Peyer's patch (tissue), 4 donors: Measurements from ENCODE around the gene CAPN3. TPM values are rescaled to one million over a fixed set of nuclear protein-coding genes. Genes with fewer than 3 reads are reported as not detected.

Source experiments
- DNase-seq, 3 donors: peaks; one replicate each; pipeline ENCODE4 v3.0.0-alpha.2; 2017 to 2019
- H3K27ac ChIP-seq, 4 donors: fragments of 200-600 bp; sonication (generic); one replicate each; pipeline ENCODE4 v1.5.1; 2016 to 2019
- H3K27me3 ChIP-seq, 2 donors: fragments of 200-600 bp; sonication (generic); one replicate each; pipeline ENCODE4 v1.5.1; 2019
- H3K36me3 ChIP-seq, 3 donors: fragments of 200-600 bp; sonication (generic); one replicate each; pipeline ENCODE4 v1.5.1; 2016 to 2019
- H3K4me1 ChIP-seq, 4 donors: fragments of 200-600 bp; sonication (generic); one replicate each; pipeline ENCODE4 v1.5.1; 2016 to 2019
- H3K4me3 ChIP-seq, 4 donors: fragments of 200-600 bp; sonication (generic); 1 replicate in 3 of 4; 2 replicates in 1 of 4; pipeline ENCODE4 v1.5.1; 2016 to 2019; ENCODE audit warnings: mild to moderate bottlenecking in 1 of 4
- H3K9me3 ChIP-seq, 4 donors: fragments of 200-600 bp; sonication (generic); one replicate each; pipeline ENCODE4 v1.5.1; 2016 to 2019; ENCODE audit warnings: mild to moderate bottlenecking in 1 of 4
- POLR2A ChIP-seq, 2 donors: fragments of 450-650 bp; IDR thresholded peaks; one replicate each; pipeline ENCODE4 v1.5.1; 2017; ENCODE audit warnings: antibody characterized with exemption in 2 of 2, mild to moderate bottlenecking in 2 of 2, moderate library complexity in 2 of 2
- total RNA-seq, 4 donors: library from RNA; depleted of rRNA; stranded (reverse); fragments of >200 nt; gene quantifications; one replicate each; pipeline ENCODE4 v1.1.0, GENCODE V29; 2016
- TF ChIP-seq, protein P1 (sequence below), 6 experiments: fragments of 450-650 bp in 4 of 6; fragments of 200-600 bp in 2 of 6; sonication (generic) in 1 of 6; IDR thresholded peaks; one replicate each; pipeline ENCODE4 v1.5.1; 2017 to 2019; ENCODE audit warnings: antibody characterized with exemption in 6 of 6, mild to moderate bottlenecking in 3 of 6, moderate library complexity in 1 of 6

Gene CAPN3
- total RNA-seq, 4 donors from 2014 or later: 9.1 to 76.7 (median 17.7) TPM

DNA sequence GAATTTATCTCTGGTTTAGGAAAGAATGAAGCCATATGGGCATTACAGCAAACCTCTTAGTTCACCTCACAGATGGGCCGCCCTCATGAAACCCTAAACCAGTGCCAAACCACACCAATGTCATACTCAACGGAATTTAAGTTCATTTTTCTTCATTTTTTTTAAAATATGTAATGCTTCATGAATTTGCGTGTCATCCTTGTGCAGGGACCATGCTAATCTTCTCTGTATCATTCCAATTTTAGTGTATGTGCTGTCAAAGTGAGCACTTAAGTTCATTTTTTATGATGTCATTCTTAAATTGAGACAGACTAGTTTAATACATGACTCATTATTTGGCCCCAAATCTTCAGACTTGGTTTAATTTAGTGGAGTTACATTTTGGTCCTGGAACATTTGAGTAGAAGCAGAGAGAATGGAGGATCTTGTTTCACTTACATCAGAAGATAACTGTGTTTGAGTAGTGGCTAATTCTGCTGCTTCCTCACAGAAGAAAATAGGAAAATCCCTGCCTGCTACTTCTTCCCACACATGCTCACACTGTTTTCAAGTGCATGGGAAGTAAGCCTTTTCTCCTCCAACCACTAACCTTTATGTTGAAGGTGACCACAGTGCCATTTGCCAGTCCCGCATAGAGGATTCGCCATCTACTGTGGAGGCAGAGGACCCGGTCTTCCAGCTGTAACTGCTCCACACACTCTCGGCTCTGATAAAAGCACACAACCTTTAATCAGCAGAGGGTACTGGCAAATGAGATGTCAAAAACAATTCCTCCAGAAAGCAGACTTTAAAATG, 68.3 kb downstream of the CAPN3 start:
- peaks cover 0 to 98% (median 0%) of the 10 kb centered on the region in 3 donors for H3K36me3 ChIP-seq
- no peaks in the 10 kb centered on the region for H3K4me1 ChIP-seq
- H3K4me3 ChIP-seq: no peak overlapping the region
- no peak overlapping the region for H3K27ac ChIP-seq
- no peaks in the 10 kb centered on the region for H3K27me3 ChIP-seq
- TF ChIP-seq, protein P1, sequence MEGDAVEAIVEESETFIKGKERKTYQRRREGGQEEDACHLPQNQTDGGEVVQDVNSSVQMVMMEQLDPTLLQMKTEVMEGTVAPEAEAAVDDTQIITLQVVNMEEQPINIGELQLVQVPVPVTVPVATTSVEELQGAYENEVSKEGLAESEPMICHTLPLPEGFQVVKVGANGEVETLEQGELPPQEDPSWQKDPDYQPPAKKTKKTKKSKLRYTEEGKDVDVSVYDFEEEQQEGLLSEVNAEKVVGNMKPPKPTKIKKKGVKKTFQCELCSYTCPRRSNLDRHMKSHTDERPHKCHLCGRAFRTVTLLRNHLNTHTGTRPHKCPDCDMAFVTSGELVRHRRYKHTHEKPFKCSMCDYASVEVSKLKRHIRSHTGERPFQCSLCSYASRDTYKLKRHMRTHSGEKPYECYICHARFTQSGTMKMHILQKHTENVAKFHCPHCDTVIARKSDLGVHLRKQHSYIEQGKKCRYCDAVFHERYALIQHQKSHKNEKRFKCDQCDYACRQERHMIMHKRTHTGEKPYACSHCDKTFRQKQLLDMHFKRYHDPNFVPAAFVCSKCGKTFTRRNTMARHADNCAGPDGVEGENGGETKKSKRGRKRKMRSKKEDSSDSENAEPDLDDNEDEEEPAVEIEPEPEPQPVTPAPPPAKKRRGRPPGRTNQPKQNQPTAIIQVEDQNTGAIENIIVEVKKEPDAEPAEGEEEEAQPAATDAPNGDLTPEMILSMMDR (IDR thresholded peaks at IDR 0.05): no peak
- no peak for TF ChIP-seq POLR2A (IDR thresholded peaks at IDR 0.05)
- no peak for DNase-seq
- no peaks in the 10 kb centered on the region for H3K9me3 ChIP-seq

DNA sequence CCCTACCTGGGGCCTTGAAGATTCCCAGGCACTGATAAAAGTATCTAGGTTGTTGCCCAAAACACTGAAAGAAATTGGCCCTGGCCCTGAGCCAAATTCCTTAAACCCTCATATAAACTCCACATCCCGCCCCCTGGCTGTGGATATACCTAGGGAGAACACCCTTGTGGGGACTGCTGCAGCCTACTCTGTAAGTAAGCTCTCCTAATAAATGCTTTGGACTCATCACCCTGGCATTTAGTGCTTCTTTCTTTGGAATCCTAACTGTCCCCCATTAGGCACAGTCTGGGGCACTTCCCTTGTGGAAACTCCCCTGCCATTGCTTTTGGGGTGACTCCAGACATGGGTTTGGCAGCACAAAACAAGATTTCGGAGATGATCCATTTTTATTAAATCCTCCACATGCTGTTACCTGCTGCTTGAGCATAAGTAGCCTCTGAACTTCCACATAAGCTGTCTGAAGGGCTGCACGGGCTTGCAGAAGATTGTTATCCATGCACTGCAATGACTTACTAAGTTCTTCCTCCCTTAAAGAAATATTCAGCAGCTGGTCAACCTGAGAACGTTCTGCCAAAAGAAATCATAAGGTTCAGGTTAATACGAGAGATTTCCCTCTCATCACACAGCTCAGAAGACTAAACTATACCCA, 85.2 kb downstream of the CAPN3 start:
- Histone ChIP-seq H3K27me3 (no peaks in the 10 kb centered on the region), H3K4me1 (no peaks in the 10 kb centered on the region), H3K4me3 (no peak overlapping the region), H3K36me3 (peaks cover 0 to 88% (median 3%) of the 10 kb centered on the region in 3 donors), H3K27ac (no peak overlapping the region), H3K9me3 (no peaks in the 10 kb centered on the region)
- no peak for DNase-seq
- TF ChIP-seq, protein P1 (IDR thresholded peaks at IDR 0.05): no peak
- no peak for TF ChIP-seq POLR2A (IDR thresholded peaks at IDR 0.05)

DNA sequence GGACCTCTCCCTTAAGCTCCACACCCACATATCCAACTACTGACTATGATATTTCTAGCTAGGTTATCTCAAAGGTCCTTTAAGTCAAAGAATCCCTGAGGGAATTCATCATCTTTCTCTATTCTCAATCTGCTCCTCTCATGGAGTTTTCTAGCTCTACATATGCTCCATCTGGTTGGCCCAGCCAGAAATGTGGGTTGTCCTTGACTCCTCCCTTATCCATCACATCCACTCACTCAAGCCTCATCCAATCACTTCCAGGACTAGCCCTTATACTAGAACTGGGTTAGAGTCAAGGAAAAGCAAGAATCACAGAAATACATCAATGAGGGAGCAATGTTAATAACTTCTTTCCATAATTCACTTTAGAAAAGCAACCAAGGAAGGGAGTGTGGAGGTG, 86.2 kb downstream of the CAPN3 start:
- TF ChIP-seq, protein P1 (IDR thresholded peaks at IDR 0.05): no peak
- no peak for TF ChIP-seq POLR2A (IDR thresholded peaks at IDR 0.05)
- no peak overlapping the region for H3K4me3 ChIP-seq
- H3K36me3 ChIP-seq: peaks cover 0 to 92% (median 3%) of the 10 kb centered on the region in 3 donors
- H3K9me3 ChIP-seq: no peaks in the 10 kb centered on the region
- DNase-seq: no peak
- no peaks in the 10 kb centered on the region for H3K27me3 ChIP-seq
- no peaks in the 10 kb centered on the region for H3K4me1 ChIP-seq
- no peak overlapping the region for H3K27ac ChIP-seq

DNA sequence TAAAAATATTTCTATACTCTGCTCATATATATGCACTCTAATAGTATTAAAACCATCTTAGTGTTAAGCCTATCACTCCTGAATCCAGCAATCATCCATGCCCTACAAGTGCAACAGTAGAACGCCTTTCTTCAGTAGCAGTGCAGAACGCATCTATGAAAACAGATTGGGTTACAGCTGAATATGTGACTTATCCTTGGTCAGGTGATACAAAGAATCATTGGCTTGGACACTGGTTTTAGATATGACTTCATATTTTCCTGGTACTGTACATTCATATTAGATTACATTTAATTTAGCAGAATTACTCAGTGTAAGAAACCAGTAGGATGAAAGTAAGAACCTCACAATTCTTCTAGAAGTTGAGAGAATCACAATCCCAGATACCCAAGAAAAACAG, 88.3 kb downstream of the CAPN3 start:
- TF ChIP-seq POLR2A (IDR thresholded peaks at IDR 0.05): no peak
- TF ChIP-seq, protein P1 (IDR thresholded peaks at IDR 0.05): no peak
- H3K27ac ChIP-seq: no peak overlapping the region
- DNase-seq: no peak
- H3K27me3 ChIP-seq: no peaks in the 10 kb centered on the region
- H3K4me3 ChIP-seq: no peak overlapping the region
- H3K4me1 ChIP-seq: no peaks in the 10 kb centered on the region
- H3K9me3 ChIP-seq: no peaks in the 10 kb centered on the region
- H3K36me3 ChIP-seq: peaks cover 0 to 87% (median 2%) of the 10 kb centered on the region in 3 donors

DNA sequence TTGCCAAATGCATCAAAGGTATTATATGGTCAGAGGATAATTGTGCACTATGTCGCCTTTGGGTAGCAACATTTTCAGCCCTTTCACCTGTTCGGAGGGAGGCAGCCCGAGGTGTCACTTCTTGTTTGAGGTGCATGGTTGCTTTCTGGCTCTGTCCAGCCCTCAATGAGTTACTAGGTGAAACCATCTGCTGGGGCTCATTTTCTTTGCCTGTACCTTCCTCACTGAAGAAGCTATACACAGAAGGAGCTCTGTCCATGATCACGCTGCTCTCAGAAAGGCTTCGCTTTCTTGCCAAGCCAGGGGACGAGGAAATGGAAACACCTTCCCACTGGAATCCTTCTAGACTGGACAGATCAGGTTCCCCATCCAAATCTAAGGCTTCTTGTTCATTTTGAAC, 89.0 kb downstream of the CAPN3 start:
- H3K36me3 ChIP-seq: peaks cover 0 to 80% (median 2%) of the 10 kb centered on the region in 3 donors

DNA sequence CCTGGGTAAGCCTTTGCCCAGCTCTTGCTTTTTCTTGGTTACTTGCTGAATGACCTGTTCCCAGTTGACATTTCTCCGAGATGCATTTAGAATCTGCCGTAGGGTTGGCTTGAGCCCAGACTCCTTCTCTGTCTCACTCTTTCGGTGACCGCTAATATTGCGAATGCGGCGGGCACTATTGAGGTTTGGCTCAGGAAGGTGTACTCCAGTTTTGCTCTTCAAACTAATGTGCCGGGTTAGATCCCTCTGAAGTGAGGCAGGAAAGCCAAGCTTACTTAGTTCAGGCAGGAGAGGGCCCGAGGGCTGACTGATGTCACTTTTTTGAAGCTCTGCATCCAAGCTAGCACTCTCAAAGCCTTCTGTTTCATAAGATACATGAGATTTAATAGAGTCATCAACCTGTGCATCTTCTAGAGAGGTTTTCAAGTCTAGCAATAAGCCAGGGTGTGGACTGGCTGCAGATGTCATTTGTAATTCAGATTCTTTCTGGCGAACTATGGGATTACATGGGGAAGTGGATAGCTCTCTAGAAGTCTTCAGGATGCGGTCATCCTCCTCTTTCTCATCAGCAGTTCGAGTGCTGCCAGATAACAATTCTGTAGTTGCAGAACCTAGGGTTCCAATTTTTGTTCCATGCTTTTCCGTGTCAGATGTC, 90.6 kb downstream of the CAPN3 start:
- no peaks in the 10 kb centered on the region for H3K9me3 ChIP-seq
- no peaks in the 10 kb centered on the region for H3K27me3 ChIP-seq
- H3K36me3 ChIP-seq: peaks cover 0 to 65% (median 2%) of the 10 kb centered on the region in 3 donors
- H3K4me1 ChIP-seq: no peaks in the 10 kb centered on the region
- TF ChIP-seq POLR2A (IDR thresholded peaks at IDR 0.05): no peak
- TF ChIP-seq, protein P1 (IDR thresholded peaks at IDR 0.05): no peak
- H3K27ac ChIP-seq: no peak overlapping the region
- no peak for DNase-seq
- H3K4me3 ChIP-seq: no peak overlapping the region

More for the DNA sequence above, 89.0 kb downstream of the CAPN3 start:
- Histone ChIP-seq H3K4me1 (no peaks in the 10 kb centered on the region), H3K27me3 (no peaks in the 10 kb centered on the region), H3K9me3 (no peaks in the 10 kb centered on the region), H3K4me3 (no peak overlapping the region), H3K27ac (no peak overlapping the region)
- no peak for DNase-seq
- TF ChIP-seq POLR2A (IDR thresholded peaks at IDR 0.05): no peak
